Mammary epithelial cell (primary cell): Measurements from ENCODE around the gene BCAR1.

Experiments used
- CTCF ChIP-seq, 2 donors: IDR thresholded peaks in 1 of 2; conservative IDR thresholded peaks in 1 of 2; 2 replicates each; pipeline ENCODE4 v1.5.1; 2011 to 2012; ENCODE audit warnings: inconsistent platforms in 2 of 2, low read length in 2 of 2, mild to moderate bottlenecking in 2 of 2, control low read depth in 1 of 2, low read depth in 1 of 2; ENCODE audit not compliant: insufficient read depth in 1 of 2; ENCODE audit errors: extremely low read depth in 1 of 2
- EZH2 ChIP-seq: IDR thresholded peaks from 2 replicates; pipeline ENCODE4 v1.6.1; 2012; ENCODE audit warnings: low read length, inconsistent platforms, borderline replicate concordance

GRCh38 chr16:75227361-75228142, 23.9 kb downstream of the BCAR1 start:
- no peak for TF ChIP-seq CTCF (conservative IDR thresholded peaks at IDR 0.05 in 1 of 2, IDR thresholded peaks at IDR 0.05 in 1 of 2; ENCODE audit: extremely low read depth in 1 of 2, insufficient read depth in 1 of 2, low read depth in 1 of 2, low read length in 2 of 2)
- no peak for TF ChIP-seq EZH2
